ENCODE results near the gene ZAP70. TPM values are rescaled to one million over a fixed set of nuclear protein-coding genes. Genes with fewer than 3 reads are reported as not detected.

Gene ZAP70
- polyA plus RNA-seq, 1 donor (not counting 4 experiments of a cell fraction or from before 2014, with no cell fraction given), result 1.6 TPM

- Histone ChIP-seq H3K9ac (ENCODE audit: control insufficient read depth, extremely low read depth, insufficient read depth, low read length) (no peak overlapping the region), H3K9me1 (ENCODE audit: control insufficient read depth, extremely low read depth, insufficient read depth, low read length) (no peaks in the 10 kb centered on the region), H3K4me2 (ENCODE audit: control insufficient read depth, extremely low read depth, insufficient read depth, low read depth, low read length) (no peak overlapping the region), H3K79me2 (ENCODE audit: control insufficient read depth, insufficient read depth, low read length) (no peaks in the 10 kb centered on the region), H4K20me1 (ENCODE audit: control insufficient read depth, extremely low read depth, insufficient read depth, low read length) (no peaks in the 10 kb centered on the region), H2AFZ (ENCODE audit: control insufficient read depth, low read length) (no peak overlapping the region), H3K4me3 (ENCODE audit: control insufficient read depth in 2 of 3, extremely low read depth in 1 of 3, insufficient read depth in 2 of 3, low read depth in 1 of 3, low read length in 3 of 3) (no peak overlapping the region), H3K4me1 (ENCODE audit: control insufficient read depth, extremely low read depth, insufficient read depth, low read length) (peaks cover 12% of the 10 kb centered on the region), H3K9me3 (ENCODE audit: control insufficient read depth, low read depth, low read length) (no peaks in the 10 kb centered on the region), H3K27me3 (ENCODE audit: control insufficient read depth, extremely low read depth, insufficient read depth, low read length) (no peaks in the 10 kb centered on the region), H3K36me3 (ENCODE audit: control insufficient read depth in 2 of 2, extremely low read depth in 1 of 2, insufficient read depth in 2 of 2, low read length in 2 of 2) (peaks cover 0 to 5% of the 10 kb centered on the region in 2 experiments), H3K27ac (ENCODE audit: control insufficient read depth, insufficient read depth, low read length) (no peak overlapping the region)
- DNase-seq (ENCODE audit: low read depth, low spot score), result no peak
- dilution Hi-C loops (cut with MboI; ENCODE audit: extremely low pct_ligation_motif_present, low sequenced_read_pairs), result no loop called here
- FAIRE-seq, result no peak
- TF ChIP-seq EZH2 (IDR thresholded peaks at IDR 0.05; ENCODE audit: low read length), result no peak
- no peak for TF ChIP-seq CTCF (optimal IDR thresholded peaks at IDR 0.05 in 1 of 3, IDR thresholded peaks at IDR 0.05 in 1 of 3, conservative IDR thresholded peaks at IDR 0.05 in 1 of 3; ENCODE audit: extremely low read depth in 1 of 3, insufficient read depth in 2 of 3, low read length in 3 of 3)
Observed at GRCh38 chr2:97745474-97746174, 32.2 kb downstream of the ZAP70 start.

- FAIRE-seq (no peak), DNase-seq (ENCODE audit: low read depth, low spot score) (no peak)
- Histone ChIP-seq H2AFZ (ENCODE audit: control insufficient read depth, low read length) (no peak overlapping the region), H3K79me2 (ENCODE audit: control insufficient read depth, insufficient read depth, low read length) (no peaks in the 10 kb centered on the region), H3K4me1 (ENCODE audit: control insufficient read depth, extremely low read depth, insufficient read depth, low read length) (peaks cover 3% of the 10 kb centered on the region), H4K20me1 (ENCODE audit: control insufficient read depth, extremely low read depth, insufficient read depth, low read length) (no peaks in the 10 kb centered on the region), H3K9me3 (ENCODE audit: control insufficient read depth, low read depth, low read length) (no peaks in the 10 kb centered on the region), H3K4me3 (ENCODE audit: control insufficient read depth in 2 of 3, extremely low read depth in 1 of 3, insufficient read depth in 2 of 3, low read depth in 1 of 3, low read length in 3 of 3) (no peak overlapping the region), H3K9me1 (ENCODE audit: control insufficient read depth, extremely low read depth, insufficient read depth, low read length) (no peaks in the 10 kb centered on the region), H3K27ac (ENCODE audit: control insufficient read depth, insufficient read depth, low read length) (no peak overlapping the region), H3K9ac (ENCODE audit: control insufficient read depth, extremely low read depth, insufficient read depth, low read length) (no peak overlapping the region), H3K4me2 (ENCODE audit: control insufficient read depth, extremely low read depth, insufficient read depth, low read depth, low read length) (no peak overlapping the region), H3K27me3 (ENCODE audit: control insufficient read depth, extremely low read depth, insufficient read depth, low read length) (no peaks in the 10 kb centered on the region), H3K36me3 (ENCODE audit: control insufficient read depth in 2 of 2, extremely low read depth in 1 of 2, insufficient read depth in 2 of 2, low read length in 2 of 2) (peaks cover 0 to 5% of the 10 kb centered on the region in 2 experiments)
- TF ChIP-seq CTCF (optimal IDR thresholded peaks at IDR 0.05 in 1 of 3, IDR thresholded peaks at IDR 0.05 in 1 of 3, conservative IDR thresholded peaks at IDR 0.05 in 1 of 3; ENCODE audit: extremely low read depth in 1 of 3, insufficient read depth in 2 of 3, low read length in 3 of 3) (no peak), EZH2 (IDR thresholded peaks at IDR 0.05; ENCODE audit: low read length) (no peak)
- dilution Hi-C loops (cut with MboI; ENCODE audit: extremely low pct_ligation_motif_present, low sequenced_read_pairs), result no loop called here
Observed at GRCh38 chr2:97747285-97747684, 33.9 kb downstream of the ZAP70 start.

Measured in keratinocyte (primary cell).